ENCODE data around the gene LDLRAD1.
"Not testable (repeated sequence)": the region's sequence is repeated elsewhere in the genome, so short reads cannot be mapped to it uniquely, and the experiment has no call there.

DNA sequence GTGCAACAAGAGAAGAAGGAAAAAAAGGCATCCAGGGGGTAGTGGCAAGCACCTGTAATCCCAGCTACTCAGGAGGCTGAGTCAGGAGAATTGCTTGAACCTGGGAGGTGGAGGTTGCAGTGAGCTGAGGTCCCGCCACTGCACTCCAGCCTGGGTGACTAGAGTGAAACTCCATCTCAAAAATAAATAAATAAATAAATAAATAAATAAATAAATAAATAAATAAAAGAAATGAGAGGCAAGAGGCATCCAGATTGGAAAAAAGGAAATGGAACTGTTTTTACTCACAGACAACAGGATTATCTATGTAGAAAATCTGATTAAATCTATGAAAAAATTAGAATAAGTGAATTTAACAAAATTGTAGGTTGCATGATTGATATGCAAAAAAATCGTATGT lies 23.5 kb downstream of the LDLRAD1 start:
- TF ChIP-seq TAF1 (IDR thresholded peaks at IDR 0.05; ENCODE audit: low read depth, low read length); POLR2A (IDR thresholded peaks at IDR 0.05; ENCODE audit: low read depth, low read length); POLR2AphosphoS5 (IDR thresholded peaks at IDR 0.05; ENCODE audit: low read depth, low read length); PAX5 (IDR thresholded peaks at IDR 0.05; ENCODE audit: insufficient read depth, low read length, severe bottlenecking): not testable (repeated sequence)
